ENCODE data around the gene BLMH.
"Not testable (repeated sequence)": the region's sequence is repeated elsewhere in the genome, so short reads cannot be mapped to it uniquely, and the experiment has no call there.

- not testable (repeated sequence) for TF ChIP-seq POLR2A (IDR thresholded peaks at IDR 0.05; ENCODE audit: borderline replicate concordance, extremely low read depth, insufficient read depth, insufficient read length); ZFX (IDR thresholded peaks at IDR 0.05); CTCF (IDR thresholded peaks at IDR 0.05 in 2 of 3, conservative IDR thresholded peaks at IDR 0.05 in 1 of 3; ENCODE audit: borderline replicate concordance in 1 of 3, insufficient read depth in 1 of 3, low read depth in 2 of 3, low read length in 2 of 3); MAX (IDR thresholded peaks at IDR 0.05); SIN3A (IDR thresholded peaks at IDR 0.05; ENCODE audit: low read depth); REST (IDR thresholded peaks at IDR 0.05; ENCODE audit: low read depth); POLR2AphosphoS5 (IDR thresholded peaks at IDR 0.05; ENCODE audit: low read depth, low read length); EZH2phosphoT487 (IDR thresholded peaks at IDR 0.05; ENCODE audit: borderline replicate concordance)
Observed at GRCh38 chr17:30200656-30201055, 91.1 kb downstream of the BLMH start.
